GM18861 (cell line): ENCODE results near the gene TSPY2.
"Not testable (repeated sequence)": the region's sequence is repeated elsewhere in the genome, so short reads cannot be mapped to it uniquely, and the experiment has no call there.

Experiments
- ATAC-seq: cut with Tn5 transposase; IDR thresholded peaks from one replicate; pipeline ENCODE4 v1.9.1; 2021; ENCODE audit not compliant: unreplicated experiment

The TSPY2 gene

GRCh38 chrY:6245923-6246322, at the start of gene TSPY2:
Gene TSPY2 (plus strand): TSS chrY:6246223. CDS start chrY:6246269, 46 bp downstream.
- ATAC-seq = not testable (repeated sequence)

- ATAC-seq = not testable (repeated sequence)
Observed at GRCh38 chrY:6209565-6209964, 36.5 kb upstream of the TSPY2 start.

- ATAC-seq = not testable (repeated sequence)
Observed at GRCh38 chrY:6217045-6217444, 29.0 kb upstream of the TSPY2 start.

GRCh38 chrY:6269839-6270238, 23.8 kb downstream of the TSPY2 start:
- ATAC-seq = not testable (repeated sequence)
